Astrocyte of the spinal cord (primary cell): ENCODE measurements around the gene ATG4D.
"Not testable (repeated sequence)": the region's sequence is repeated elsewhere in the genome, so short reads cannot be mapped to it uniquely, and the experiment has no call there.

Source experiments
- DNase-seq: peaks from one replicate; pipeline ENCODE4 v3.0.0; 2011; ENCODE audit warnings: low read depth, low spot score
- H3K4me3 ChIP-seq: 2 replicates; pipeline ENCODE4 v1.5.1; 2011; ENCODE audit warnings: low read depth, mild to moderate bottlenecking, low read length, moderate library complexity
- CTCF ChIP-seq: IDR thresholded peaks from 2 replicates; pipeline ENCODE4 v1.5.1; 2012; ENCODE audit warnings: low read depth, mild to moderate bottlenecking, low read length, inconsistent platforms
- in situ Hi-C: cut with HindIII; loops from 2 replicates; pipeline ENCODE4 v1.10.0; 2017; ENCODE audit warnings: low sequenced_read_pairs

Gene ATG4D

GRCh38 chr19:10567656-10568055 lies 24.0 kb downstream of the ATG4D start:
- in situ Hi-C loops: no loop called here
- no peak for TF ChIP-seq CTCF
- DNase-seq: no peak
- H3K4me3 ChIP-seq: peak overlapping the region; percentile 70

- peak; percentile 22 for DNase-seq
- peak overlapping the region; percentile 70 for H3K4me3 ChIP-seq
- no peak for TF ChIP-seq CTCF
- in situ Hi-C loops: no loop called here
These were observed 24.5 kb downstream of the ATG4D start for GRCh38 chr19:10568062-10568825.

GRCh38 chr19:10568826-10569651 lies 25.3 kb downstream of the ATG4D start, which contains the start of gene CDKN2D:
Gene CDKN2D (minus strand): TSS chr19:10568979. CDS start chr19:10568653, 326 bp downstream.
- peak; percentile 100 for DNase-seq
- in situ Hi-C loops: no loop called here
- peak within 1 kb of the TSS; percentile 70 for H3K4me3 ChIP-seq
- no peak for TF ChIP-seq CTCF

- DNase-seq, H3K4me3 ChIP-seq, in situ Hi-C loops: not testable (repeated sequence)
These were observed 30.1 kb downstream of the ATG4D start for GRCh38 chr19:10573793-10574192.

- in situ Hi-C loops: no loop called here
- no peak overlapping the region for H3K4me3 ChIP-seq
- TF ChIP-seq CTCF: no peak
- no peak for DNase-seq
These were observed 30.8 kb downstream of the ATG4D start for GRCh38 chr19:10574462-10574861.

- no peak overlapping the region for H3K4me3 ChIP-seq
- in situ Hi-C loops: no loop called here
- no peak for DNase-seq
- TF ChIP-seq CTCF: no peak
These were observed 31.5 kb downstream of the ATG4D start for GRCh38 chr19:10575011-10575716.
